ENCODE data around the gene MANEAL.

MANEAL gene

DNA sequence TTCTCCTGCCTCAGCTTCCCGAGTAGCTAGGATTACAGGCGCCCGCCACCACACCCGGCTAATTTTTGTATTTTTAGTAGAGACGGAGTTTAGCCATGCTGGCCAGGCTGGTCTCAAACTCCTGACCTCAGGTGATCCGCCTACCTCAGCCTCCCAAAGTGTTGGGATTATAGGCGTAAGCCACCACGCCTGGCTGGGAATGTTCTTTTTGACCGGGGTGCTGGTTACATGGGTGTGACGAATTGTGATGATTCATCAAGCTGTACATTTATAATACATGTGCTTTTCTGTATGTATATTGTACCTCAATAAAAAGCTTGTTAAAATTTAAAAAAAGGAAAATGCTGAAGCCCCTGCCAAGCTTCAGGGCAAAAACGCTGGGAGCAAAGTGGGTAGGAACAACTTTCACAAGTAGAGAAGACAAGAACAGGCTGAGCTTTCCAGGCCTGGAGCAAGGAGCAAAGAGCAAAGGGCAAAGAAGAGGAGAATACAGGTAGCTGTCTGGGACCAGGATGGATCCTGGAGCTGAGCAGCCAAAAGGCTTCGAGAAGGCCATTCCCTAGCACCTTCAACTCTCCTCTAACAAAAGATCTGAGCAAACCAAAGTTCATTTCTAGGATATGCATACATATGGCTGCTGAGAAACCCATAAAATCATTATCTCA lies 34.9 kb downstream of the MANEAL start:
- H3K4me3 ChIP-seq (ENCODE audit: low read depth, low read length) = no peak overlapping the region
- DNase-seq (ENCODE audit: low read depth) = no peak
- TF ChIP-seq, protein P1, sequence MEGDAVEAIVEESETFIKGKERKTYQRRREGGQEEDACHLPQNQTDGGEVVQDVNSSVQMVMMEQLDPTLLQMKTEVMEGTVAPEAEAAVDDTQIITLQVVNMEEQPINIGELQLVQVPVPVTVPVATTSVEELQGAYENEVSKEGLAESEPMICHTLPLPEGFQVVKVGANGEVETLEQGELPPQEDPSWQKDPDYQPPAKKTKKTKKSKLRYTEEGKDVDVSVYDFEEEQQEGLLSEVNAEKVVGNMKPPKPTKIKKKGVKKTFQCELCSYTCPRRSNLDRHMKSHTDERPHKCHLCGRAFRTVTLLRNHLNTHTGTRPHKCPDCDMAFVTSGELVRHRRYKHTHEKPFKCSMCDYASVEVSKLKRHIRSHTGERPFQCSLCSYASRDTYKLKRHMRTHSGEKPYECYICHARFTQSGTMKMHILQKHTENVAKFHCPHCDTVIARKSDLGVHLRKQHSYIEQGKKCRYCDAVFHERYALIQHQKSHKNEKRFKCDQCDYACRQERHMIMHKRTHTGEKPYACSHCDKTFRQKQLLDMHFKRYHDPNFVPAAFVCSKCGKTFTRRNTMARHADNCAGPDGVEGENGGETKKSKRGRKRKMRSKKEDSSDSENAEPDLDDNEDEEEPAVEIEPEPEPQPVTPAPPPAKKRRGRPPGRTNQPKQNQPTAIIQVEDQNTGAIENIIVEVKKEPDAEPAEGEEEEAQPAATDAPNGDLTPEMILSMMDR (conservative IDR thresholded peaks at IDR 0.05; ENCODE audit: low read depth, low read length) = no peak

DNA sequence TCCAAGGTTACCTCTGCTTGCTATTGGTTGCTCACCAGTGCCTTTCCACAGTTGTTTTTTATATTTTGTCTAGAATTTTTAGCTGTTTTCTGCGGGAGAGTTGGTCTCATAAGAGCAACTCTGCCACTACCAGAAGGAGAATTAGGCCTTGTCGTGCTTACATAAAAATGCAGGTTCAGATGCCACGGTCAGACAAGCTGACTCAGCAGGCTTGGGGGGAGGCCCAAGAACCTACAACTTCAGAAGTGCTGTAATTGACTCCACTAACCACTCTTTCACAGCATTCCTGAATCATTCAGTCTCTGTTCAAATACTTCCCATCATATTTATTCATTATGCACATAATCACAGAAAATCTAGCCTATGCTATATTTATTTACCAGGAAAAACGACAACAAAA lies 37.5 kb downstream of the MANEAL start:
- no peak overlapping the region for H3K4me3 ChIP-seq (ENCODE audit: low read depth, low read length)
- no peak for DNase-seq (ENCODE audit: low read depth)
- TF ChIP-seq, protein P1 (conservative IDR thresholded peaks at IDR 0.05; ENCODE audit: low read depth, low read length) = no peak

DNA sequence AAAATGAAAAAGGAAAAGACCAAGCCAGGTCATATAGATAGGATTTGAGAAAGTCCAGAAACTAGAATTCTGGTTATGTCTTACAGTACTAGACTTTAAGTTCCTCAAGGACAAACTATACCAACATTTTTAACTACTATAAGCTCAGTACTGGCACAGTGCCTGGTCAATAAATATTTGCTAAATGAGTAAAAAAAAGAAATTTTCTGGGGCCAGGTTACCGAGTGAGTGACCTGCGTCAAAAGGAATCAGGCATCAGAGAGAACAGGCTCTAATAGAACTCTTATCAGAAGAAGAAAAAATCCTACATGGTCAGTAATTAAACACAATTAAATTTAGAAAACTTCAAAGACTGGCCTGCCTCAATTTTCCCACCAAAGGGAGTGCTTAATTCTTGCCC lies 38.2 kb downstream of the MANEAL start:
- TF ChIP-seq, protein P1 (conservative IDR thresholded peaks at IDR 0.05; ENCODE audit: low read depth, low read length) = no peak
- H3K4me3 ChIP-seq (ENCODE audit: low read depth, low read length) = no peak overlapping the region
- no peak for DNase-seq (ENCODE audit: low read depth)

DNA sequence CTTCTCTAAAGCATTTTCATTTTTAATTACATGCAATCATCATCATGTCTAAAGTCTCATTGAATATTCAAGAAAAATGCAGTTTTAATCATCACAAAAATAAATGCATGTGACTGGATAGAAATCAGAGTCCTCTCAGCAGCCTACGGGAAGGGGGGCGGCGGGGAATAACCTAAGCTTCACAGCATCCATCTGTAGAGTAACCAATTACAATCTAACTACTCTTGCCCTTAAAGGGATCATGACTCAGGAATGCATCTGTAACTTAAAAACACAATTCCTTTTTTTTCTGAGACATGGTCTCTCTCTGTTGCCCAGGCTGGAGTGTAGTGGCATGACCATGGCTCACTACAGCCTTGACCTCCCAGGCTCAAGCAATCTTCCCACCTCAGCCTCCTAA lies 43.1 kb downstream of the MANEAL start:
- no peak for DNase-seq (ENCODE audit: low read depth)
- TF ChIP-seq, protein P1 (conservative IDR thresholded peaks at IDR 0.05; ENCODE audit: low read depth, low read length) = no peak
- no peak overlapping the region for H3K4me3 ChIP-seq (ENCODE audit: low read depth, low read length)

DNA sequence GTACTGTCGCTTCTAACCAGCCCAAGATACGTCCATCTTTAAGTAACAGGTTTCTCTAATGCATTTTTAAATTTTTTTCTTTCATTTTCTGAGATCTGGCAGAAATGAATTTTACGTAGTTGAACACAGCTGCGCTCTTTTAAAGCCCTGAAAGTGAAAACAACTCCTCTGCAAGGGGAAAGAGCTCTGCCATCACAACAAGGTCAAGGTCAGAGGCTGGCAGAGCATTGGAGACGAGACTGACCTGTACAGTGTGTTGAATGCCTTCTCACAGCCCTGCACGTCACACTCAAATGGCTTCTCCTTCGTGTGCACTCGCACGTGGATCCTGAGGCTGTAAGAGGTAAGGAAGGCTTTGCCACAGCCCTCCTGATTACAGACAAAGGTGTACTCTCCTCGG lies 46.0 kb downstream of the MANEAL start:
- DNase-seq (ENCODE audit: low read depth) = no peak
- no peak overlapping the region for H3K4me3 ChIP-seq (ENCODE audit: low read depth, low read length)
- TF ChIP-seq, protein P1 (conservative IDR thresholded peaks at IDR 0.05; ENCODE audit: low read depth, low read length) = no peak

DNA sequence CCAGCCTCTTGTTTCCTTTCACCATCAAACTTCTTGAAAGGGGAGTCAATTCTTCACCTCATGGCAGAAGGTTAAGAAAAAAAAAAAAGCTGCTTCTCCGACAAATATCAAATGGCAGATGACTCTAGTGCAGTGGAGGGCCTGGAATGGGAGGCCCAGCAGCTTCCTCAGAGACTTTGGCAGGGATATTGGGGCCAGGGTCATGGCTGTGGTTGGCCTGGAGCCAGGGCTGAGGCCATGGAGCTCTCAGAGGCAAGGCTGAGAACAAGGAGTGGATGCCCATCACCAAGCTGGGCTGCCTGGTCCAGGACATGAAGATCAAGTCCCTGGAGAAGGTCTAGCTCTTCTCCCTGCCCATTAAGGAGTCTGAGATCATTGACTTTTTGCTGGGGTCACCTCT lies 47.1 kb downstream of the MANEAL start:
- TF ChIP-seq, protein P1 (conservative IDR thresholded peaks at IDR 0.05; ENCODE audit: low read depth, low read length) = no peak
- no peak overlapping the region for H3K4me3 ChIP-seq (ENCODE audit: low read depth, low read length)
- DNase-seq (ENCODE audit: low read depth) = peak; percentile 58

GRCh38 chr1:37841652-37842051 lies 48.0 kb downstream of the MANEAL start:
- TF ChIP-seq, protein P1 (conservative IDR thresholded peaks at IDR 0.05; ENCODE audit: low read depth, low read length) = no peak
- no peak overlapping the region for H3K4me3 ChIP-seq (ENCODE audit: low read depth, low read length)
- no peak for DNase-seq (ENCODE audit: low read depth)
